ENCODE results near the gene ZP3.
"Not testable (repeated sequence)": the region's sequence is repeated elsewhere in the genome, so short reads cannot be mapped to it uniquely, and the experiment has no call there.

DNA sequence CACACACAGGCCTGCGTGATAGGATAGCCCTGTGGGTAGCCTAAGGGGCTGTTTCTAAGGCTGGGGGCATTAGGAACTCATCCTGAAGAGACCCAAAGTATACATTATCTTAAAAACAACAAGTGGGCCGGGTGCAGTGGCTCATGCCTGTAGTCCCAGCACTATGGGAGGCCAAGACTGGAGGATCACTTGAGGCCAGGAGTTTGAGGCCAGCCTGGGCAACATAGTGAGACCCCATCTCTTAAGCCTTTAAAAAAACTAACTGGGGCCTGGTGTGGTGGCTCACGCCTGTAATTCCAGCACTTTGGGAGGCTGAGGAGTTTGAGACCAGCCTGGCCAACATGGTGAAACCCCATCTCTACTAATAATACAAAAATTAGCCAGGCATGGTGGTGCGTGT, 808 bp downstream of the ZP3 start:
- not testable (repeated sequence) for TF ChIP-seq POLR2AphosphoS5 (IDR thresholded peaks at IDR 0.05; ENCODE audit: low read depth, low read length); SP4 (CRISPR knock-in tag; IDR thresholded peaks at IDR 0.05); JUND (CRISPR knock-in tag; IDR thresholded peaks at IDR 0.05); ZFP37 (CRISPR knock-in tag; IDR thresholded peaks at IDR 0.05; ENCODE audit: borderline replicate concordance); EZH2 (conservative IDR thresholded peaks at IDR 0.05; ENCODE audit: low read depth, low read length); CEBPB (IDR thresholded peaks at IDR 0.05; ENCODE audit: borderline replicate concordance, low read depth, low read length); EP300 (IDR thresholded peaks at IDR 0.05; ENCODE audit: low read depth in 2 of 2, low read length in 2 of 2); EP300 (CRISPR knock-in tag; IDR thresholded peaks at IDR 0.05; ENCODE audit: borderline replicate concordance); POLR2A (IDR thresholded peaks at IDR 0.05; ENCODE audit: insufficient read depth in 1 of 2, low read depth in 2 of 2, low read length in 2 of 2); ZNF749 (CRISPR knock-in tag; IDR thresholded peaks at IDR 0.05; ENCODE audit: borderline replicate concordance); MAFK (conservative IDR thresholded peaks at IDR 0.05 in 1 of 2, IDR thresholded peaks at IDR 0.05 in 1 of 2; ENCODE audit: low read length in 2 of 2)
- TF ChIP-seq, protein P1, sequence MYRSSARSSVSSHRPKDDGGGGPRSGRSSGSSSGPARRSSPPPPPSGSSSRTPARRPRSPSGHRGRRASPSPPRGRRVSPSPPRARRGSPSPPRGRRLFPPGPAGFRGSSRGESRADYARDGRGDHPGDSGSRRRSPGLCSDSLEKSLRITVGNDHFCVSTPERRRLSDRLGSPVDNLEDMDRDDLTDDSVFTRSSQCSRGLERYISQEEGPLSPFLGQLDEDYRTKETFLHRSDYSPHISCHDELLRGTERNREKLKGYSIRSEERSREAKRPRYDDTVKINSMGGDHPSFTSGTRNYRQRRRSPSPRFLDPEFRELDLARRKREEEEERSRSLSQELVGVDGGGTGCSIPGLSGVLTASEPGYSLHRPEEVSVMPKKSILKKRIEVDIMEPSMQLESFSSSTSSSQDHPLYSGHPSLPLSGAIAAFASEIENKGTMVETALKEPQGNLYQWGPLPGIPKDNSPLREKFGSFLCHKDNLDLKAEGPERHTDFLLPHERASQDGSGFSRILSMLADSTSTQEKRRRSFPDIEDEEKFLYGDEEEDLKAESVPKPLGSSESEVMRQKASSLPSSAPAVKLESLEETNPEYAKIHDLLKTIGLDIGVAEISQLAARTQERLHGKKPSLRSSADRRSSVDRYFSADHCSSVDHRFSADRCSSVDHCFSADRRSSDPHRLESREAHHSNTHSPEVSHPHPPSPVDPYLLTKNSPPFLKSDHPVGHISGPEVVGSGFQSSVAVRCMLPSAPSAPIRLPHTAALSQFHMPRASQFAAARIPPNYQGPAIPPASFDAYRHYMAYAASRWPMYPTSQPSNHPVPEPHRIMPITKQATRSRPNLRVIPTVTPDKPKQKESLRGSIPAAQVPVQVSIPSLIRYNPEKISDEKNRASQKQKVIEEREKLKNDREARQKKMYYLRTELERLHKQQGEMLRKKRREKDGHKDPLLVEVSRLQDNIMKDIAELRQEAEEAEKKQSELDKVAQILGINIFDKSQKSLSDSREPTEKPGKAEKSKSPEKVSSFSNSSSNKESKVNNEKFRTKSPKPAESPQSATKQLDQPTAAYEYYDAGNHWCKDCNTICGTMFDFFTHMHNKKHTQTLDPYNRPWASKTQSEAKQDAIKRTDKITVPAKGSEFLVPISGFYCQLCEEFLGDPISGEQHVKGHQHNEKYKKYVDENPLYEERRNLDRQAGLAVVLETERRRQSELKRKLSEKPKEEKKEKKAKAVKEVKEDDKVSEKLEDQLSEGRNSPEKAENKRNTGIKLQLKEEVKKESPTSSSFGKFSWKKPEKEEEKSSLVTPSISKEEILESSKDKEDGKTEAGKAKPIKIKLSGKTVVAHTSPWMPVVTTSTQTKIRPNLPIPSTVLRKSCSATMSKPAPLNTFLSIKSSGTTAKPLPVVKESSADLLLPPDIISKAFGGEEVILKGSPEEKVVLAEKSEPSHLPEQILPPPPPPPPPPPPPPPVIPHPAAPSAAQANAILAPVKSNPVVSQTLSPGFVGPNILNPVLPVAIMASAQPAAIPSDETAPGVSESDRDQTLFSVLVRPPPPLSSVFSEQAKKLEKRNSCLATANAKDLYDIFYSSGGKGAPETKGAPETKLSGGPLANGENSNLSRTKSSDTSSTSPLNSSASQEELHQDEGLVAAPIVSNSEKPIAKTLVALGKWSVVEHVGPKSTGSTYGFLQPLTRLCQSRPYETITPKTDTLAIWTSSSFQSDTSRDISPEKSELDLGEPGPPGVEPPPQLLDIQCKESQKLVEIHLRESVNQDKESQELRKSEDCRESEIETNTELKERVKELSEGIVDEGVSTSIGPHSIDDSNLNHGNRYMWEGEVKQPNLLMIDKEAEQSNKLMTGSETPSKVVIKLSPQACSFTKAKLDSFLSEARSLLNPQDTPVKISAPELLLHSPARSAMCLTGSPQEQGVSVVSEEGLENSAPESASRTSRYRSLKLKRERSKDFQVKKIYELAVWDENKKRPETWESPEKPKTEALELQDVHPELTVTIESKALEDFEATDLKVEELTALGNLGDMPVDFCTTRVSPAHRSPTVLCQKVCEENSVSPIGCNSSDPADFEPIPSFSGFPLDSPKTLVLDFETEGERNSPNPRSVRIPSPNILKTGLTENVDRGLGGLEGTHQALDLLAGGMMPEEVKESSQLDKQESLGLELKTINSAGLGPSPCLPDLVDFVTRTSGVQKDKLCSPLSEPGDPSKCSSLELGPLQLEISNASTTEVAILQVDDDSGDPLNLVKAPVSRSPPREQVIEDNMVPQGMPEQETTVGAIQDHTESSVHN (CRISPR knock-in tag; IDR thresholded peaks at IDR 0.05), result not testable (repeated sequence)
- TF ChIP-seq, protein P2, sequence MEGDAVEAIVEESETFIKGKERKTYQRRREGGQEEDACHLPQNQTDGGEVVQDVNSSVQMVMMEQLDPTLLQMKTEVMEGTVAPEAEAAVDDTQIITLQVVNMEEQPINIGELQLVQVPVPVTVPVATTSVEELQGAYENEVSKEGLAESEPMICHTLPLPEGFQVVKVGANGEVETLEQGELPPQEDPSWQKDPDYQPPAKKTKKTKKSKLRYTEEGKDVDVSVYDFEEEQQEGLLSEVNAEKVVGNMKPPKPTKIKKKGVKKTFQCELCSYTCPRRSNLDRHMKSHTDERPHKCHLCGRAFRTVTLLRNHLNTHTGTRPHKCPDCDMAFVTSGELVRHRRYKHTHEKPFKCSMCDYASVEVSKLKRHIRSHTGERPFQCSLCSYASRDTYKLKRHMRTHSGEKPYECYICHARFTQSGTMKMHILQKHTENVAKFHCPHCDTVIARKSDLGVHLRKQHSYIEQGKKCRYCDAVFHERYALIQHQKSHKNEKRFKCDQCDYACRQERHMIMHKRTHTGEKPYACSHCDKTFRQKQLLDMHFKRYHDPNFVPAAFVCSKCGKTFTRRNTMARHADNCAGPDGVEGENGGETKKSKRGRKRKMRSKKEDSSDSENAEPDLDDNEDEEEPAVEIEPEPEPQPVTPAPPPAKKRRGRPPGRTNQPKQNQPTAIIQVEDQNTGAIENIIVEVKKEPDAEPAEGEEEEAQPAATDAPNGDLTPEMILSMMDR (CRISPR knock-in tag; IDR thresholded peaks at IDR 0.05), result not testable (repeated sequence)
